ENCODE data around the gene LCT.
"Not testable (repeated sequence)": the region's sequence is repeated elsewhere in the genome, so short reads cannot be mapped to it uniquely, and the experiment has no call there.

Gene LCT

DNA sequence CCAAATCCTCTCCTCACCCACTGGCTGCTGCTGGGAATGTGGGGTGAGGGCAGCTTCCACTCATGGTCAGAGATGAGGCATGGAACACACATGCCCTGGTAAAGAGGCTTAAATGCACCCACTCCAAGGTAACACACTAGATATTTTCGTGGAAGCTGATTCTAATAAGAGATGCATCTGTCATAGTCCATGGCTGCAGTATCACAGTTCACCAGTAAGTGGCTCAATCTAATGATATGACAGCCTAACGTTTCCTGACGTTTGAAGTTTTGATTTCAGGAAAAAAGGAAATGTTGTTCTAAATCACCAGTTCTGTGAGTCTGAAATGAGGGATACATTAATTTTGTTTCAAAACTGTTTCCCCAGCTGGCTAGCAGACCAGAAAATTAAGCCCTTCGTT is 38.2 kb downstream of the LCT start:
- in situ Hi-C loops (cut with HindIII; ENCODE audit: low sequenced_read_pairs): no loop called here

DNA sequence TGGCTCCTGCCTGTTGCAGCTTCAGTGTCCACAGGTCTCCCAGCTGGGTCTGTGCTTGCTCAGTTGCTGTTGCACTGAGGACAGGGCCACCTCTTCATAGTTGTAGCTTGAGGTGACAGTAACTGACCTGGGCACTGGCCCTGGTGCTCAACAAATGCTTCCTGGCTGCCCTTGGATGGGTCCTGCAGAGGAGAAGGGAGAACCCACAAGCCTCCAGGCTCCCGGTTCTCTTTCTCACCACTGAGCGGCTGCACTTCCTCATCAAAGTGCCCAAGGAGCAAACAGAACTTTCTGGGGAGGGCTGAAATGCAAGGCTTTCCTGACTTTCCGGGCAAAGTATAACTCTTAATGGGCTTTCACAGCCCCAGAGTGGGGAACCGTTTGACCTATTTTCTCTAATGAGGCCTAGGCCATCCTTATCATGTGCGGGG is 38.7 kb downstream of the LCT start:
- in situ Hi-C loops (cut with HindIII; ENCODE audit: low sequenced_read_pairs): no loop called here

- in situ Hi-C loops (cut with HindIII; ENCODE audit: low sequenced_read_pairs): no loop called here
These were observed 39.3 kb downstream of the LCT start for GRCh38 chr2:135797497-135798274.

DNA sequence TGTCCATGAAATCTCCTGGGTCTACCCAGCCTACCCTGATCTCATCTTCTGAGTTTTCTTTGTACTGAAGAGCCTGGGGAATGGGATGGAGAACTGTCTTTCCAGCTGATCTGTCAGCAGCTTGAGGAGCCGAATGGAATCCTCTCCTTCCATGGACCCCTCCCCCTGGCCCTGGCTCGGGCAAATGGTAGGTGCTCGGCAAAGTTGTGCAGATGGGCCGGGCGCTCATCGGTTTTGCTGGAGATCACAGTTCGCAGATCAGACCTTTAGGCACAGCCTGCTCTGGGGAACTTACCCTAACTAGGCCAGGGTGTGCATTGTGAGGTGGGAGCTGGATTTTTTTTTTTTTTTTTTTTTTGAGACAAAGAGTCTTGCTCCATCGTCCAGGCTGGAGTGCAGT is 40.4 kb downstream of the LCT start:
- in situ Hi-C loops (cut with HindIII; ENCODE audit: low sequenced_read_pairs): no loop called here

- in situ Hi-C loops (cut with HindIII; ENCODE audit: low sequenced_read_pairs): not testable (repeated sequence)
These were observed 41.3 kb downstream of the LCT start for GRCh38 chr2:135795641-135796040.

GRCh38 chr2:135792401-135793150 is 44.4 kb downstream of the LCT start:
- in situ Hi-C loops (cut with HindIII; ENCODE audit: low sequenced_read_pairs): no loop called here

DNA sequence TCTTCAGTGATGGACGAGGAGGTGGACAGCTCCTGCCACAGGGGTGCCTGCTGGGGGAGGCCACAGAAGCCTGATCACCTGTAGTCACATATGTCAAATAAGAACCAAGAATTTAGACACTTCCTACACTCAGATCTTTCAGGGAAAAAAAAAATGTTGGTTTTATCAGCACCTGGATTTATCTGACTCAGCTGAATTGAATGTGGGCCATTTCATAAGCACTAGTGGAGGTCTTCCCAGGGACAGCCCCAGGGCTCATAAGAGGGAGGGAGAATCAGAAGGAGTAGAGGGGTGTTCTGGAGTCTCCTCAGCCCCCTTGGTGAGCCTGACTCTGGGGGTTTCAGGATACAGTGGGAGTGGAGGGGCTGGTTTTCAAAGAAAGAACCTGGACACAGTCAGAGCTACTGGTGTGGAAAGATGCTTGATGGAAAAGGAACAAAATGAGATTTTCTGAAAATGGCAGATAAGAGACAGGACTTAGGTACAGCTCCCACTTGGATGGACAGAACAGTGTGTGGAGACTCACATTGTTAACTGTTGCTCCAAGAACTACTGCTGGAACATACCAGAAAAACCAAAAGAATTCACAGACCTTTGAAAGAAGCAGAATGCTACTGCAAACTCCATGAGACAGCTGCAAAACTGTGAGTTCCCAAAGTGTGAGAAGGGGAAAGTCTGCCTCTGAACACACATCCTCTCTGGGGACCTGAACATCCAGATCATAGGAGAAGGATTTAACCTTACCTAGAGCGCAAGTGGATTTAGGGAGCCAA is 45.4 kb downstream of the LCT start:
- in situ Hi-C loops (cut with HindIII; ENCODE audit: low sequenced_read_pairs): no loop called here

DNA sequence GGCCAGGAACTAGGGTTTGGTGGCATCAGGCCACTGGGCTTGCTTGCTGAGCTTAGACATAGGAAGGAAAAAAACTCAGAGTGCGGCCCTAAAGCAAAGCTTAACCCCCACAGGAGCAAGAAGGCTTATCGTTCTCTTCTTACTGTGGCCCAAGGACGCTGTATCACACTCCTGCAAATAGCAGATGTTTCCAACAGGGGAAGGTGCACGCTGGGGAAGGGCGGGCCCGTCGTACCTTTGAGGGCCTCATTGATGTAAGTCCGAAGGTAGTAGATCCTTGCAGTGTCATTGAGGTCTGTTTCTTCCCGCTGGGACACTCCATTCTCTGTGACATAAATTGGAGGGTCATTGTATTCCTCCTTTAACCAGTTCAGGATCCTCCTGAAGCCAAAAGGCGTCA is 46.6 kb downstream of the LCT start:
- in situ Hi-C loops (cut with HindIII; ENCODE audit: low sequenced_read_pairs): no loop called here

DNA sequence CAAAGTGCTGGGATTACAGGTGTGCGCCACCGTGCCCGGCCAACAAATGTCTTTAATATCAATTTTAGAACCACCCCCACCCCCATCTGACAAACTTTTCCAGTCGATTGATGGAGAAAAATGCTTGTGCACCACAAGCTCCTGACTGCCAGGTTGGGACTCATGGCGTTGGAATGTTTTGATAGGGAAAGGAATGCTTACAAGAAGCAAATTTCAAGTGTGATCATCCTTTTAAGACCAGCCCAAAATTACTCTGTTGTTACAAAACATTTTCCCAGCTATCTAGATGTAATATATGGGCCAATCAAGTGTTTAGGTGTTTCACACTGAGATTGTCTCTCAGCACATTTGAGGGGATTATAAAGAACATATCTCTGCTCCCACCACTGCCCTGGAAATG is 50.2 kb downstream of the LCT start:
- in situ Hi-C loops (cut with HindIII; ENCODE audit: low sequenced_read_pairs): loop anchor here (5.0 kb wide), 1 partner anchor 50 kb away; no protein-coding TSS in a partner anchor

DNA sequence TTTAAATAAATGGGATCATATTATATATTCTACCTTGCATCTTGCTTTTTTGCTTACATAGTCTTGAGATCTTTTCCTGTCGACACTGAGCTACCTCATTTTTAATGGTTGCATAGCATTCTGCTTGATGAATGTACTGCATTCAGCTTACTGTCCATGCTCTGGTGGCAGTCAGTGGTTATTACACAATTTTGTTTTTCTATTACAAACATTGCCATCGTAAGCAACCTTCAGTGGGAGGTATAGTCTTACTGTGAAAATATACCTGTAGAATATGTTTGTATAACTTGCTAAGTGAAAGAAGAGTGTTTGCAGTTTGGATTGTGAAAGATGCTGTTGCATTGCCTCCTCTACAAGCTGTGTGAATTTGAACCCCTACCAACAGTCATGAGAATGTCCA is 52.0 kb downstream of the LCT start:
- in situ Hi-C loops (cut with HindIII; ENCODE audit: low sequenced_read_pairs): loop anchor here (5.0 kb wide), 1 partner anchor 48 kb away; no protein-coding TSS in a partner anchor

DNA sequence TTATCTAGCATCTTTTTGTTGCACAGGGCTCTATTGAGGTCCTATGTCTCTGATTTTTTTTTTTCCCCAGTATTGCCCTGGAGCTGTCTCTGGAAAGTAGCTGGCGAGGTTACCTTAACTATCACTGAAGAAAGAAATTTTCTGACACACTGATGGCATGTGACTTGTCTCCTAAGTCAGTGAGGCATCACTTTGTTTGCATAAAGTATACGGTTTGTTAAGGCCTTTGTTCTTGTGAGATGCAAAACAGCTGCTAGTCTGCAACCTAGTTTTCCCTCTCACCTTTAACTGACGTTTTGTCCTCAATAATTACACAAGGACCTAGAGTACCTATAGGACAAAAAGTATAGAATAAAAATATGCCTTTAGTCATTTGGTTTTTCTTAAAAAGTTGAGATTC is 53.5 kb downstream of the LCT start:
- in situ Hi-C loops (cut with HindIII; ENCODE audit: low sequenced_read_pairs): no loop called here

DNA sequence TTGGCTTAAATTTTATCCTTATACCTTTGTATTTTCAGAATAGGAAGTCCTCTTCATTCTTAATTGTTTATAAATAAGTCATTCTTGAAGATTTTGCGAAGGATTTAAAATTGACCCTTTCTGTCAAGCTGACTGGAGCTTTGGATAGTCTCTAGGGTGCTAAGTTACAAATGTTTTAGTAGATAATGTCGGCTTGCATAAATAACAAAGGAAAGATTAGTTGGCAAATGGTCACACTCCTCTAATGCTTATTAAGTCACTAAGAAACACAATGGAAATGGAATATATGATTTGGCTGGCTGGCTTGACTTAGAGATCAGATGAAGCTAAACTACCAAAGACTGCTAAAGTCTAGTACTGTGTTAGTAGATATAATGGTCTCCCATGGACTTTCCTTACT is 54.8 kb downstream of the LCT start:
- in situ Hi-C loops (cut with HindIII; ENCODE audit: low sequenced_read_pairs): no loop called here

DNA sequence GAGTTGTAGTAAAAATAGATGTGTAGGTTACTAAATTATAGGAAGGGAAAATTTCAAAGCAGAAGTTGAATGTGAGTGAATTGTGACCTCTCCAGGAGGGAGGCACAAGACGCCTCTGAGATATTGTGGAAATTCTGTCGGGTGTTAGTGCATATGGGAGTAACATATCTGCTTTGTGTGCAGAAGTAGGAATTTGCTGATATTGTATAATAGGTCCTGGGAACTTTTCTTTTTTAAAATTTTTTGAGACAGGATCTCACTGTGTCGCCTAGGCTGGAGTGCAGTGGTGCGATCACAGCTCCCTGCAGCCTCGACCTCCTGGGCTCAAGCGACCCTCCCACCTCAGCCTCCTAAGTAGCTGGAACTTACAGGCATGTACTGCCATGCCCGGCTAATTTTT is 60.6 kb downstream of the LCT start:
- in situ Hi-C loops (cut with HindIII; ENCODE audit: low sequenced_read_pairs): no loop called here

DNA sequence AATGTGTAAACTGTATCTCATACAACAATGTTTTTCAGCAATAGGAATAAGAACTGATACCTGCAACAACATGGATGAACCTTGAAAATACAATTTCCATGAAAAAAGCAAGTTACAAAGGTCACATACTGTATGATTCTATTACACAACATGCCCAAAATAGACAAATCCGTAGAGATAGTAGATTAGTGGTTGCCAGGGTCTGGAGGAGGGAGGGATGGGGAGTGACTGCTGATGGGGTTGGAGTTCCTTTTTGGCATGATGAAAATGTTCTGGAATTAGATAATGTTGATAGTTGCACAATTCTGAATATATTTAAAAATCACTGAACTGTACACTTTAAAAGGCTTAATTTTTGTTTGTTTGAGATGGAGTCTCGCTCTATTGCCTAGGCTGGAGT is 61.6 kb downstream of the LCT start:
- in situ Hi-C loops (cut with HindIII; ENCODE audit: low sequenced_read_pairs): no loop called here

DNA sequence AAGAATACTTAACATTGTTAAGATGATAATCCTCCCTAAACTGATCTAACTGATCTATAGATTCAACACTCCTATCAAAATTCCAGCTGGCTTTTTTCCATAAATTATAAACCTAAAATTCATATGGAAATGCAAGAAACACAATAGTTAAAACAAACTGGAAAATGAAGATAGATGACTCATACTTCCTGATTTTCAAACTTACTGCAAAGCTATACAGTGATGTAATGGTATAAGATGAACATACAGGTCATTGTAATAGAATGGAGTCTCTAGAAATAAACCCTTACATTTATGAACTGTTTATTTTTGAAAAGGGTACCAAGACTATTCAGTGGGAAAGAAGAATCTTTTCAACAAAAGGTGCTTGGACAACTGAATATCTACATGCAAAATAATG is 63.1 kb downstream of the LCT start:
- in situ Hi-C loops (cut with HindIII; ENCODE audit: low sequenced_read_pairs): no loop called here

GRCh38 chr2:135773319-135773718 is 63.7 kb downstream of the LCT start:
- in situ Hi-C loops (cut with HindIII; ENCODE audit: low sequenced_read_pairs): no loop called here

GRCh38 chr2:135768863-135769262 is 68.1 kb downstream of the LCT start:
- in situ Hi-C loops (cut with HindIII; ENCODE audit: low sequenced_read_pairs): no loop called here

DNA sequence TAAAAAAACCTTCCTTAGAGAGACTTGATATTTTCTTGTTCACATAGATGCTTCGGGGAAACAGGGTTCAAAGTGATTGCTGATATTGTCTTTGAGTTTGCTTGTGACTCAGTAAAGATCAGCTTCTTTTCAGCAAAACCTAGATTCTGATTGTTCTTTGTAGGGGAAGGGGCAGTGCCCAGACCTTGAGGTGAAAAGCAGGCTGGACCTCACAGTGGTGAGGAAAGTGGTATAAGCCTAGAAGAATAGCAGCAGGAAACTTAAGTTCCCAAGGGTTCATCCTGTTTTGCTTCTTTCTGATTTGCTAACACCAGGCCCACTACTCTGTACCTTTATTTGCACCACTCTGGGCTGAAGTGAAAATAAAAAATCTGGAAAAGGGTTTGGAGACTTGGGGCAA is 74.5 kb downstream of the LCT start:
- in situ Hi-C loops (cut with HindIII; ENCODE audit: low sequenced_read_pairs): no loop called here

GRCh38 chr2:135762022-135762421 is 75.0 kb downstream of the LCT start:
- in situ Hi-C loops (cut with HindIII; ENCODE audit: low sequenced_read_pairs): no loop called here

DNA sequence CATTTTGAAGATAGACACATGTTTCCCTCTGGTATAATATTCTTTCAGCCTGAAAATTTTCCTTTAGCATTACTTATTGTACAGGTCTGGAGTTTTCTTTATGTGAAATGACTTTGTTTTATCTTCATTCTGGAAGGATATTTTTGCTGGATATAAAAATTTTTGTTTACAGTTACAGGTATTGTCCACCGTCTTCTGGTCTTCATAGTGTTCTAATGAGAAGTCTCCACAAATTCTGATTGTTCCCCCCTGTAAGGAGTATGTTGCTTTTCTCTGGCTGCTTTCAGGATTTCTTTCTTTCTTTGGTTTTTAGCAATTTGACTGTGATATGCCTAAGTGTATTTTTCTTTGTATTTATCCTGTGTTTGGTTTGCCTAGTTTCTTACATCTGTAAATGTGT is 80.3 kb downstream of the LCT start:
- in situ Hi-C loops (cut with HindIII; ENCODE audit: low sequenced_read_pairs): no loop called here

DNA sequence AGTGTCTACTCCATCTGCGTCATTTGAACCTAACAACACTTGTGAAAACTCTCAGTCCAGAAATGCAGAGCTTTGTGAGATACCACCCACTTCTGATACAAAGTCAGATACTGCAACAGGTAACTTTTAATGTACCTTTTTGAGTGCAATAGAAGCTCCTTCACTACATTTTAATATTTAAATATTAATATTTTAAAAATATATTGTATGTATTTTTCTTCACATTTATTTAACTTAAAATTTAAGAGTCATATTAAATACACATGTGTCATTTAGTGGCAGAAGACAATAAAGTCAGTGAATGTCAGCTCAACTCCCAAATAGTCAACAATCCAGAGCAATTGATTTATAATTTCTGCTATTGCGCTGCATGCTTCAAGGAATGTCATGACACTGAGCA is 81.4 kb downstream of the LCT start:
- in situ Hi-C loops (cut with HindIII; ENCODE audit: low sequenced_read_pairs): no loop called here

GRCh38 chr2:135745545-135745944 is 91.4 kb downstream of the LCT start:
- in situ Hi-C loops (cut with HindIII; ENCODE audit: low sequenced_read_pairs): no loop called here
